Measurements from ENCODE around the gene PLCL1.

Gene PLCL1

DNA sequence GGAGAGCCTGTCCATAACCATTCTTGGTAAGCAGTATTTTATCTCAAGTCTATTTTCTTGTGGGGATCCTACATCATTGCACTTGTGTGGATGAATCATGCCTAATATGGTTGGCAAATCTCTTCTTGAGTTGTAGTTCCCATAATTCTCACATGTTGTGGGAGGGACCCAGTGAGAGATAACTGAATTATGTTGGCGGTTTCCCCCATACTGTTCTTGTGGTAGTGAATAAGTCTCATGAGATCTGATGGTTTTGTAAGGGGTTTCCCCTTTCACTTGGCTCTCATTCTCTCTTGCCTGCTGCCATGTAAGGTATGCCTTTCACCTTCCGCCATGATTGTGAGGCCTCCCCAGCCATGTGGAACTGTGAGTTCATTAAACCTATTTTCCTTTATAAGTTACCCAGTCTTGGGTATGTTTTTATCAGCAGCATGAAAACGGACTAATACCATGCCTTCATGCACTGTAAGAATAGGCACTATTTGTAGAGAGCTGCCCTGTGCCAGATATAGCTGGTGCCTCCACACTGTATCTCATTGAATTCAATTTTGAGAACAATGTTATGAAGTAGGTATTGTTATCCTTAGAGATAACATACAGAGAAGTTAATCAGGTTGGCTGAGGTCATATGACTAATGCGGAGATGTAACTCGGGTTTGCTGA lies 148.3 kb downstream of the PLCL1 start:
- DNase-seq (ENCODE audit: low read depth), result no peak
- TF ChIP-seq, protein P1, sequence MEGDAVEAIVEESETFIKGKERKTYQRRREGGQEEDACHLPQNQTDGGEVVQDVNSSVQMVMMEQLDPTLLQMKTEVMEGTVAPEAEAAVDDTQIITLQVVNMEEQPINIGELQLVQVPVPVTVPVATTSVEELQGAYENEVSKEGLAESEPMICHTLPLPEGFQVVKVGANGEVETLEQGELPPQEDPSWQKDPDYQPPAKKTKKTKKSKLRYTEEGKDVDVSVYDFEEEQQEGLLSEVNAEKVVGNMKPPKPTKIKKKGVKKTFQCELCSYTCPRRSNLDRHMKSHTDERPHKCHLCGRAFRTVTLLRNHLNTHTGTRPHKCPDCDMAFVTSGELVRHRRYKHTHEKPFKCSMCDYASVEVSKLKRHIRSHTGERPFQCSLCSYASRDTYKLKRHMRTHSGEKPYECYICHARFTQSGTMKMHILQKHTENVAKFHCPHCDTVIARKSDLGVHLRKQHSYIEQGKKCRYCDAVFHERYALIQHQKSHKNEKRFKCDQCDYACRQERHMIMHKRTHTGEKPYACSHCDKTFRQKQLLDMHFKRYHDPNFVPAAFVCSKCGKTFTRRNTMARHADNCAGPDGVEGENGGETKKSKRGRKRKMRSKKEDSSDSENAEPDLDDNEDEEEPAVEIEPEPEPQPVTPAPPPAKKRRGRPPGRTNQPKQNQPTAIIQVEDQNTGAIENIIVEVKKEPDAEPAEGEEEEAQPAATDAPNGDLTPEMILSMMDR (IDR thresholded peaks at IDR 0.05; ENCODE audit: insufficient read depth, low read depth, low read length, missing control alignments), result no peak
- no peak overlapping the region for H3K4me3 ChIP-seq (ENCODE audit: low read length)

DNA sequence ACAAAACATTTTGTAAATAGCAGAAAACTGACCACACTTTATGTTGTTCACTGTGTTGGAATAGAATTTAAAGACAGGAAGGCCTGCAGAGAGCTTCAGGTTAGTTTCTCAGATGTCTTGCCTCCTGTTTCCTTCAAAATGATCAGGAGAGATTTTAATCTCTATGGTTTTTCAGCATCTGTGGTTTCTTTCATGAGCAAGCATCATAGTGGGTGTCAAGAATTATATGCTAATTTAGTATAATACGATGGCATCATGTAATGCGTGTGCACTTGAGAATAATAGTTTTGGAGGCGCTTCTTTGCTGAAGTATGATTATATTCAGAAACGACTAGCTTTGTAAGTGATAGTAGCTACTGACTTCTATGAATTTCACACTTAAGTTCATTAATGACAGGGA lies 149.9 kb downstream of the PLCL1 start:
- no peak for DNase-seq (ENCODE audit: low read depth)
- H3K4me3 ChIP-seq (ENCODE audit: low read length), result no peak overlapping the region
- TF ChIP-seq, protein P1 (IDR thresholded peaks at IDR 0.05; ENCODE audit: insufficient read depth, low read depth, low read length, missing control alignments), result no peak

GRCh38 chr2:197958592-197959150 lies 154.3 kb downstream of the PLCL1 start:
- no peak overlapping the region for H3K4me3 ChIP-seq (ENCODE audit: low read length)
- TF ChIP-seq, protein P1 (IDR thresholded peaks at IDR 0.05; ENCODE audit: insufficient read depth, low read depth, low read length, missing control alignments), result no peak
- no peak for DNase-seq (ENCODE audit: low read depth)

- no peak overlapping the region for H3K4me3 ChIP-seq (ENCODE audit: low read length)
- DNase-seq (ENCODE audit: low read depth), result no peak
- TF ChIP-seq, protein P1 (IDR thresholded peaks at IDR 0.05; ENCODE audit: insufficient read depth, low read depth, low read length, missing control alignments), result no peak
These were observed 155.0 kb downstream of the PLCL1 start for GRCh38 chr2:197959383-197959782.

DNA sequence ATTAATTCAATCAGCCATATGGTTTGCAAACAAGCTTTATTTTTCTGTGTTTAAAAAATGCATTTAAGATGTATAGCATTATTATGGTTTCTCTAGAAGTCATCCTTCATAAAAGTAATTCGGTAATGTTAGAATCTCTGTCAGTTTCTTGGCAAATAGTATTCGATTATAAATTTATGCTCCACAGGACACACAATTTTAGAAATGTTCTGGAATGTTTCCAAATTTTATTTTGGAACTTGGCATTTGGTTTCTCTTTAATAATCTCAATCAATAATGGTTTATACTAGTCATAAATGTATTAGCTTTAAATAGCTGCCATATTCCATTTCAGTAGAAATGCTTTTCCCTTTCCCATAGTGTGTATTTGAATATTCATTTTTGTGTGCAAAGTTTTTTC lies 156.4 kb downstream of the PLCL1 start:
- H3K4me3 ChIP-seq (ENCODE audit: low read length), result no peak overlapping the region
- TF ChIP-seq, protein P1 (IDR thresholded peaks at IDR 0.05; ENCODE audit: insufficient read depth, low read depth, low read length, missing control alignments), result no peak
- DNase-seq (ENCODE audit: low read depth), result no peak

GRCh38 chr2:197964720-197965119 lies 160.3 kb downstream of the PLCL1 start:
- H3K4me3 ChIP-seq (ENCODE audit: low read length), result no peak overlapping the region
- TF ChIP-seq, protein P1 (IDR thresholded peaks at IDR 0.05; ENCODE audit: insufficient read depth, low read depth, low read length, missing control alignments), result no peak
- DNase-seq (ENCODE audit: low read depth), result no peak

DNA sequence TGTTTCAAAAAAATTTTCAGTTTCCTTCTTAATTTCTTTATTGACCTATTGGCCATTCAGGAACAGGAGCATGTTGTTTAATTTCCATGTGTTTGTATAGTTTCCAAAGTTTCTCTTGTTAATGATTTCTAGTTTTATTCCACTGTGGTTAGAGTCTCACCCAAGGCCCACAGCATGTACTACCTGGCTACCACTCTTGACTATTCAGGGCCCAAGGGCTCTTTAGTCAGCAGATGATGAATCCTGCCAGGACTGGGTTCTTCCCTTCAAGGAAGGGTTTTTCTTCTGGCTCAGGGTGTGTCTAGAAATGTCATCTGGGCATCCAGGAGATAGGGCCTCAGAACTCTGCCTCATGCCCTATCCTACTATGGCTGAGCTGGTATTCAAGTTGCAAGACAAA lies 161.4 kb downstream of the PLCL1 start:
- DNase-seq (ENCODE audit: low read depth), result no peak
- H3K4me3 ChIP-seq (ENCODE audit: low read length), result no peak overlapping the region
- TF ChIP-seq, protein P1 (IDR thresholded peaks at IDR 0.05; ENCODE audit: insufficient read depth, low read depth, low read length, missing control alignments), result no peak

Data from epithelial cell of esophagus (primary cell).